ENCODE measurements around the gene EML1.

EML1 gene

GRCh38 chr14:99809360-99809759 lies 16.1 kb downstream of the EML1 start:
- TF ChIP-seq, protein P1, sequence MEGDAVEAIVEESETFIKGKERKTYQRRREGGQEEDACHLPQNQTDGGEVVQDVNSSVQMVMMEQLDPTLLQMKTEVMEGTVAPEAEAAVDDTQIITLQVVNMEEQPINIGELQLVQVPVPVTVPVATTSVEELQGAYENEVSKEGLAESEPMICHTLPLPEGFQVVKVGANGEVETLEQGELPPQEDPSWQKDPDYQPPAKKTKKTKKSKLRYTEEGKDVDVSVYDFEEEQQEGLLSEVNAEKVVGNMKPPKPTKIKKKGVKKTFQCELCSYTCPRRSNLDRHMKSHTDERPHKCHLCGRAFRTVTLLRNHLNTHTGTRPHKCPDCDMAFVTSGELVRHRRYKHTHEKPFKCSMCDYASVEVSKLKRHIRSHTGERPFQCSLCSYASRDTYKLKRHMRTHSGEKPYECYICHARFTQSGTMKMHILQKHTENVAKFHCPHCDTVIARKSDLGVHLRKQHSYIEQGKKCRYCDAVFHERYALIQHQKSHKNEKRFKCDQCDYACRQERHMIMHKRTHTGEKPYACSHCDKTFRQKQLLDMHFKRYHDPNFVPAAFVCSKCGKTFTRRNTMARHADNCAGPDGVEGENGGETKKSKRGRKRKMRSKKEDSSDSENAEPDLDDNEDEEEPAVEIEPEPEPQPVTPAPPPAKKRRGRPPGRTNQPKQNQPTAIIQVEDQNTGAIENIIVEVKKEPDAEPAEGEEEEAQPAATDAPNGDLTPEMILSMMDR (IDR thresholded peaks at IDR 0.05; ENCODE audit: low read depth, low read length) = no peak
- no peak overlapping the region for H3K4me3 ChIP-seq (ENCODE audit: low read depth, low read length)

- TF ChIP-seq, protein P1 (IDR thresholded peaks at IDR 0.05; ENCODE audit: low read depth, low read length) = no peak
- H3K4me3 ChIP-seq (ENCODE audit: low read depth, low read length) = no peak overlapping the region
These were observed 16.8 kb downstream of the EML1 start for GRCh38 chr14:99809859-99810558.

GRCh38 chr14:99810559-99810874 lies 17.3 kb downstream of the EML1 start:
- TF ChIP-seq, protein P1 (IDR thresholded peaks at IDR 0.05; ENCODE audit: low read depth, low read length) = no peak
- no peak overlapping the region for H3K4me3 ChIP-seq (ENCODE audit: low read depth, low read length)

- no peak overlapping the region for H3K4me3 ChIP-seq (ENCODE audit: low read depth, low read length)
- TF ChIP-seq, protein P1 (IDR thresholded peaks at IDR 0.05; ENCODE audit: low read depth, low read length) = no peak
These were observed 19.0 kb downstream of the EML1 start for GRCh38 chr14:99812096-99812750.

- no peak overlapping the region for H3K4me3 ChIP-seq (ENCODE audit: low read depth, low read length)
- TF ChIP-seq, protein P1 (IDR thresholded peaks at IDR 0.05; ENCODE audit: low read depth, low read length) = no peak
These were observed 19.7 kb downstream of the EML1 start for GRCh38 chr14:99812892-99813291.

- no peak overlapping the region for H3K4me3 ChIP-seq (ENCODE audit: low read depth, low read length)
- TF ChIP-seq, protein P1 (IDR thresholded peaks at IDR 0.05; ENCODE audit: low read depth, low read length) = no peak
These were observed 22.5 kb downstream of the EML1 start for GRCh38 chr14:99815696-99816095.

GRCh38 chr14:99816217-99816616 lies 23.0 kb downstream of the EML1 start:
- H3K4me3 ChIP-seq (ENCODE audit: low read depth, low read length) = no peak overlapping the region
- TF ChIP-seq, protein P1 (IDR thresholded peaks at IDR 0.05; ENCODE audit: low read depth, low read length) = no peak

Data from WI38 (cell line).